KOPT-K1 (cell line): ENCODE measurements around the gene ABCC1.
"Not testable (repeated sequence)": the region's sequence is repeated elsewhere in the genome, so short reads cannot be mapped to it uniquely, and the experiment has no call there.

Source experiments
- H3K27ac ChIP-seq: fragments of 200-600 bp; sonication (generic); 2 replicates; pipeline ENCODE4 v1.5.1; 2016; ENCODE audit warnings: antibody characterized with exemption, mild to moderate bottlenecking, low read depth, low read length; ENCODE audit not compliant: poor library complexity, severe bottlenecking
- H3K36me3 ChIP-seq: fragments of 200-600 bp; sonication (generic); 2 replicates; pipeline ENCODE4 v1.5.1; 2017; ENCODE audit warnings: antibody characterized with exemption, mild to moderate bottlenecking, low read length, moderate library complexity; ENCODE audit not compliant: insufficient read depth
- H3K9me3 ChIP-seq: fragments of 200-600 bp; sonication (generic); 2 replicates; pipeline ENCODE4 v1.5.1; 2017; ENCODE audit warnings: antibody characterized with exemption, low read length, mild to moderate bottlenecking; ENCODE audit not compliant: insufficient read depth, poor library complexity, severe bottlenecking

Gene ABCC1

DNA sequence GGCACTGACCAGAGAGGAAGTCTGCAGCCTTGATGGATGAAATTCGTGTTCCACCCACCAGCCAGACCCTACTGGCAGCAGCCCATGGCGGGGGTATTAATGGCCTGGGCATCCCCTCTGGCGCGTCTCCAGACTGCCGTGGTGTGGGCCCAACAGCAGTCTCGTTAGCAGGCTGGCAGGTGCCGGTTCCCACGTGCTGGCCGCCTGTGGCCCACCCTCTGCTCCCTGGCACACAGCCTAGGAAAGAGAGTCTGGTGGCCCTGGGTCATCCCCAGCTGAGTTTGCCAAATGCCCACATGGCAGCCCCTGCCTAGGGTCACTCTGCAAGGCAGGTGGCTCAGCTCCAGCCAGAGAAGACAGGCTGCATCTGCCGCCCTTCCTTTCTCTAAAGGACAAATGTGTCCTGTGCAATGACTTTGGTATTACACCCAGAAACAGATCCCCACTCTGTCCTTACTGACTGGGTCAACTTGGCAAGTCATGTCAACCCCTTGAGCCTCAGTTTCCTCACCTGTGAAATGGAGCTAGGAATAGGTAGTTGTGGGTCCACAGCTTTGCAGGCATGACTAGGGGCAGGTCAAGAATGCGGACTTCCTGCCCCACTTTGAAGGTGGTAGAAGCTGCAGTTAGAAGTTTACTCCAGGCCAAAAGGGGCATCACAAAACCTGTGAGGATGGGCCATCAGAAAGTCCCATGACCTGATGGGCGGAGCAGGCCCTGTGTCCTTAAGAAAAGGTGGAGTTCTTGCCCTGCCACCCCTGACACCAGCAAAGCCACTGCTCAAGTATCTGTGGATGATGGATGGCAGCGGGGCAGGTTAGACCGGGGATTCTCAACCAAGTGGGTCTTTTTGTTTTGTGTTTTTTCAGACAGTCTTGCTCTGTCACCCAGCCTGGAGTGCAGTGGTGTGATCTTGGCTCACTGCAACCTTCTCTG lies 197.2 kb downstream of the ABCC1 start:
- no peak overlapping the region for H3K27ac ChIP-seq
- H3K36me3 ChIP-seq, result peaks cover 62% of the 10 kb centered on the region
- no peaks in the 10 kb centered on the region for H3K9me3 ChIP-seq

DNA sequence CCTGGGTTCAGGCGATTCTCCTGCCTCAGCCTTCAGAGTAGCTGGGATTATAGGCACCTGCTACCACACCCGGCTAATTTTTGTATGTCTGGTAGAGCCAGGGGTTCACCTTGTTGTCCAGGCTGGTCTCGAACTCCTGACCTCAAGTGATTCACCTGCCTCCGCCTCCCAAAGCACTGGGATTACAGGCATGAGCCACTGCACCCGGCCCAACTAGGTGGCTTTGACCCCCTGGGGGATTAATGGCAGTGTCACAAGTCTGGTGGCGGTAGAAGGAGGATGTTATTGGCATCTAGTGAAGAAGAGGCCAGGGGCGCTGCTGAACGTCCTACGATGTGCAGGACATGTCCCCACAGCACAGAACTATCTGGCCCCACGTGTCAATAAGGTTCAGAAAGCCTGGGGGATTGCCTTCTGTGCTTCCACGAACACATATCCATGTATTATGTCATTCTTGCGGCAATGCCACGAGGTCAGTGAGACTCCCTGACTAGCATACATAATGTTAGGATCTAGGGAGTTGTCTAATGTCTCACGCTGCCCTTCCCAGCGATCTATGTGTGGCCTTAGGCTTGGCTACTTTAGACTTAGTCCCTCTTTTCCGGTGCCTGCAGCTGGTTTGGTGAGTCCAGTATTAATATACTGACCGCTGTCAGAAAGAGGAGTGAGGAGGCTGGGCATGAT lies 198.0 kb downstream of the ABCC1 start:
- Histone ChIP-seq H3K36me3 (peaks cover 54% of the 10 kb centered on the region), H3K9me3 (no peaks in the 10 kb centered on the region), H3K27ac (no peak overlapping the region)

DNA sequence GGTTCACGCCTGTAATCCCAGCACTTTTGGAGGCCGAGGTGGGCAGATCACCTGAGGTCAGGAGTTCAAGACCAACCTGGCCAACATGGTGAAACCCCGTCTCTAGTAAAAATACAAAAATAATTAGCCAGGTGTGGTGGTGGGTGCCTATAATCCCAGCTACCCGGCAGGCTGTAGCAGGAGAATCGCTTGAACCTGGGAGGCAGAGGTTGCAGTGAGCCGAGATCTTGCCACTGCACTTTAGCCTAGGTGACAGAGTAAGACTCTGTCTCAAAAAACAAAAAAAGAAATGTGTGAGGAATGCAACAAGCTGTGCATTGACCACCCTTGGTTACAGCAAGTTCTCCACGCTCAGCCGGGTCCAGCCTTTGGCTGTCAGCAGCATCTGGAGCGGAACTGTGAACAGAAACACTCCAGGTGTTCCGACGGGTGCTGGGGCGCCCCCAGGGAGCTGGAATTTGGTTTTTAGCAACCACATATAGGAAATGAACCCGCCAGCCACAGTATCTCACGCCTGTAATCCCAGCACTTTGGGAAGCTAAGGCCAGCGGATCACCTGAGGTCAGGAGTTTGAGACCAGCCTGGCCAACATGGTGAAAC lies 198.7 kb downstream of the ABCC1 start:
- peaks cover 48% of the 10 kb centered on the region for H3K36me3 ChIP-seq
- H3K9me3 ChIP-seq, H3K27ac ChIP-seq: not testable (repeated sequence)

DNA sequence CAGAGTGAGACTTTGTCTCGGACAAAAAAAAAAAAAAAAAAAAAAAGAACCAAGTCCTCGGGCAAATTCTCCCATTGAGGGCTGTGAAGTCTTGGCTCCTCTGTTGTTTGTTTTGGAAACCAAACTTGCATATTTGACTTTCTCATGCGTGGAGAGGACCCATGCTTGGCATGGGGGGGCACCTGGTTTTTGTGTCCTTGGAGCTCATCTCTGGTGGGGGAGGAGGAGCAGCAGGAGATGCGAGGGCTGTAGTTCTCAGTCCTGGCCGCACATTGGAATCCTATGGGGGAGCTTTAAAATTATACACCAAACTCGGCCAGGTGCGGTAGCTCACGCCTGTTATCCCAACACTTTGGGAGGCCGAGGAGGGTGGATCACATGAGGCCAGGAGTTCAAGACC lies 199.3 kb downstream of the ABCC1 start:
- Histone ChIP-seq H3K36me3 (peaks cover 41% of the 10 kb centered on the region), H3K9me3 (no peaks in the 10 kb centered on the region), H3K27ac (no peak overlapping the region)

DNA sequence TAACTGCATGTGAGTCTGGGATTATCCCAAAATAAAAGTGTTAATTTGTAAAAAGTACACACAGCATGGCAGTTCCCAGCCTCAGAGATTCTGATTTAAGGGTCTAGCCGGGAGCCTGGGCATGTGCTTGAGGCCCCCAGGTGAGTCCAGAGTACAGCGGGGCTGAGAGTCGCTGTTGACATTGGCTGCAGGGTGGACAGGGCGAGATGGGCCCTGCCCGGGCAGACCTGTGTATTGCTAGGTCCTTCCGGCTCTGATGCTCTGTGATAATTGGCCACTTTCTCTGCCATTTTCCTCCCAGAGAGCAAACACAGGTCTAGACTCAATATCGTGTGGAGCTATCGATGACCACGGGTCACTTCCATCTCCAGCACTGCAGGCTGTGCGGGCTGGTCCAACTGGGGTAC lies 200.3 kb downstream of the ABCC1 start:
- peaks cover 32% of the 10 kb centered on the region for H3K36me3 ChIP-seq
- no peak overlapping the region for H3K27ac ChIP-seq
- H3K9me3 ChIP-seq, result no peaks in the 10 kb centered on the region

GRCh38 chr16:16150117-16150877 lies 200.9 kb downstream of the ABCC1 start:
- peaks cover 26% of the 10 kb centered on the region for H3K36me3 ChIP-seq
- H3K27ac ChIP-seq, result no peak overlapping the region
- H3K9me3 ChIP-seq, result no peaks in the 10 kb centered on the region

DNA sequence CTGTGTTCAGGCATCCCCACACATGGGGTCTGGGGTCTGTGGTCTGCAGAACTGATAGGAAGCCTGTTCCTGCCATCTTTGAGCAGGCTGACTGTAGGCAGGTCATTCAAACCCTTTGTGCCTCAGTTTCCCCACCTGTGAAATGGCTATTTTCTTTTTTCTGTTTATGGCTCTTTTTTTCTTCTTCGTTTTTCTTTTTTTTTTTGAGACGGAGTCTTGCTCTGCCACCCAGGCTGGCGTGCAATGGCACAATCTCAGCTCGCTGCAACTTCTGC lies 201.4 kb downstream of the ABCC1 start:
- no peaks in the 10 kb centered on the region for H3K9me3 ChIP-seq
- H3K36me3 ChIP-seq, result peaks cover 21% of the 10 kb centered on the region
- H3K27ac ChIP-seq, result no peak overlapping the region

DNA sequence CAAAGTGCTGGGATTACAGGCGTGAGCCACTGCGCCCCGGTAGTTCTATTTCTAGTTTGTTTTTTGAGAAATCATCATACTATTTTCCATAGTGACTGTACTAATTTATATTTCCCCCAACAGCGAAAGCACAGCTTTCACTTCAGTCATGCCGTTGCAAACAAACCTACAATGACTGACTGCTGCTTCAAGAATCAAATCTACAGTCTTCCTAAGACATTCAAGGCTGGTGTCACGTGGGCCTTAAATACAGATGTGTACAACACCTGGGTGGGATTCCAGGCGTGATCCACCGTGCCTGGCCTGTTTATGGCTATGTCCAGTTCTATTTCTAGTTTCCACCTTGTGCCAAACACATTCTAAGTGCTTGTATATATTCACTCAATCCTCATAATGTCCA lies 201.9 kb downstream of the ABCC1 start:
- H3K27ac ChIP-seq, result no peak overlapping the region
- H3K9me3 ChIP-seq, result no peaks in the 10 kb centered on the region
- H3K36me3 ChIP-seq, result peaks cover 16% of the 10 kb centered on the region

DNA sequence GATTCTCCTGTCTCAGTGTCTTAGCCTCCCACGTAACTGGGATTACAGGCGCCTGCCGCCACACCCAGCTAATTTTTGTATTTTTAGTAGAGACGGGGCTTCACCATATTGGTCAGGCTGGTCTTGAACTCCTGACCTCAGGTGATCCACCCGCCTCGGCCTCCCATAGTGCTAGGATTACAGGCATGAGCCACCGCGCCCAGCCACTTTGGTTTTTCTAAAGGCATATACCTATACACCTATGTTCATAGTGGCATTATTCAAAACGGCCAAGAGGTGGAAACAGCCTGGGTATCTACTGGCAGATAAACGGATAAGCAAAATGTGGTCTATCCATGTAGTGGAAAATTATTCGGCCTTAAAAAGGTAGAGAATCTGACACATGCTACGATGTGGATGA lies 203.6 kb downstream of the ABCC1 start:
- H3K9me3 ChIP-seq, result peaks cover 11% of the 10 kb centered on the region
- not testable (repeated sequence) for H3K36me3 ChIP-seq

GRCh38 chr16:16154281-16154951 lies 205.0 kb downstream of the ABCC1 start:
- Histone ChIP-seq H3K36me3 (no peaks in the 10 kb centered on the region), H3K27ac (no peak overlapping the region), H3K9me3 (peaks cover 26% of the 10 kb centered on the region)

More for the DNA sequence above, 203.6 kb downstream of the ABCC1 start:
- H3K27ac ChIP-seq, result not testable (repeated sequence)

- Histone ChIP-seq H3K27ac (no peak overlapping the region), H3K9me3 (peaks cover 34% of the 10 kb centered on the region), H3K36me3 (no peaks in the 10 kb centered on the region)
These were observed 205.8 kb downstream of the ABCC1 start for GRCh38 chr16:16155234-16155633.

- Histone ChIP-seq H3K9me3 (peaks cover 48% of the 10 kb centered on the region), H3K36me3 (no peaks in the 10 kb centered on the region), H3K27ac (no peak overlapping the region)
These were observed 207.8 kb downstream of the ABCC1 start for GRCh38 chr16:16157166-16157565.

GRCh38 chr16:16158082-16158658 lies 208.8 kb downstream of the ABCC1 start:
- no peak overlapping the region for H3K27ac ChIP-seq
- no peaks in the 10 kb centered on the region for H3K36me3 ChIP-seq

DNA sequence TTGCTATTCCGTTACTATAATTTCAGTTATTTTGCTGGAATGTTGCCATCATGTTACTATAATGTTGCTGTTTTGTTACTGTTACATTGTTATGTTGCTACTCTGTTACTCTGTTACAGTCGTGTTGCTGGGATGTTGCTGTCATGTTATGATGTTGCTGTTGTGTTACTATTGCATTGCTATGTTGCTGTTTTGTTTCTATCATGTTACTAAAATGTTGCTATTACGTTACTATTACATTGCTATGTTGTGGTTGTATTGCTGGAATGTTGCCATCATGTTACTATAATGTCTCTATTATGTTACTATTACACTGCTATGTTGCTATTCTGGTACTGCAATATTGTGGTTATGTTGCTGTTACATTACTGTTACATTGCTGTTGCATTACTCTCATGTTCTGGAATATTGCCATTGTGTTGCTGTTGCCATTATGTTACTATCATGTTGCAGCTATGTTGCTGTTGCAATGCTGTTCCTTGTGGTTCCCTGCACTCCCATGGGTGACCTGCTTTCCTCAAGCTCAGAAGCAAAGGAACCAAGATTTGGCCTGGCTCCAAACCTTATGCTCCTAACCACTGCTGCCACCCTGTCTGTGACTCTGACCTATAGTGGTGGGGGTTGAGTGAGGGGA lies 209.4 kb downstream of the ABCC1 start:
- Histone ChIP-seq H3K9me3 (peaks cover 48% of the 10 kb centered on the region), H3K27ac (no peak overlapping the region), H3K36me3 (no peaks in the 10 kb centered on the region)

More at GRCh38 chr16:16158082-16158658, 208.8 kb downstream of the ABCC1 start:
- peaks cover 48% of the 10 kb centered on the region for H3K9me3 ChIP-seq
